Stomach (tissue), 4 donors: ENCODE measurements around the gene DNASE2.

ENCODE experiments used
- POLR2A ChIP-seq, 4 donors: fragments of 450-650 bp; IDR thresholded peaks; one replicate each; pipeline ENCODE4 v1.6.1; 2016; ENCODE audit warnings: antibody characterized with exemption in 4 of 4, control low read depth in 2 of 4, mild to moderate bottlenecking in 1 of 4, moderate library complexity in 1 of 4
- TF ChIP-seq, protein P1 (sequence below), 7 experiments: fragments of 450-650 bp in 4 of 7; fragments of 200-600 bp in 3 of 7; sonication (generic) in 3 of 7; IDR thresholded peaks; one replicate each; pipeline ENCODE4 v1.5.1; 2016 to 2019; ENCODE audit warnings: antibody characterized with exemption in 7 of 7, control low read depth in 2 of 7, mild to moderate bottlenecking in 1 of 7

DNA sequence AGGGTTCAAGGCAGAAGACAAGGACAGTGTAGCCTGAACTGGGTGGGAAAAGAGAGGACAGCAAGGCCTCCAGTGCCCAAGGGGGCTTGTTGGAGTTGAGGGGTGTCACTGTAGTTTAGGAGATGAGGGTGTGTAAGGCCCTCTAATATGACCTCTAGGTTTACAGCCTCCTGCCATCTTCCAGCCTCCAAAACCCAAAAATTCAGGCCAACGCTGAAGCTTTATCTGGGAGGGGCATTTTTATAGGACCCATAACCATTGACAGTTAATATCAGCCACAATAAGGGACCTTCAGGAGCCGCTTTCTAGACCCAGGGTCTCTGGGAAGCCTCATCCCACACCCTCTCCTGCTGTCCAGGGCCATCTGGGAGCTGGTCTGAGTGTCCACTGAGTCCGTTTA is 3.0 kb upstream of the DNASE2 start:
- TF ChIP-seq POLR2A (IDR thresholded peaks at IDR 0.05), result no peak
- TF ChIP-seq, protein P1, sequence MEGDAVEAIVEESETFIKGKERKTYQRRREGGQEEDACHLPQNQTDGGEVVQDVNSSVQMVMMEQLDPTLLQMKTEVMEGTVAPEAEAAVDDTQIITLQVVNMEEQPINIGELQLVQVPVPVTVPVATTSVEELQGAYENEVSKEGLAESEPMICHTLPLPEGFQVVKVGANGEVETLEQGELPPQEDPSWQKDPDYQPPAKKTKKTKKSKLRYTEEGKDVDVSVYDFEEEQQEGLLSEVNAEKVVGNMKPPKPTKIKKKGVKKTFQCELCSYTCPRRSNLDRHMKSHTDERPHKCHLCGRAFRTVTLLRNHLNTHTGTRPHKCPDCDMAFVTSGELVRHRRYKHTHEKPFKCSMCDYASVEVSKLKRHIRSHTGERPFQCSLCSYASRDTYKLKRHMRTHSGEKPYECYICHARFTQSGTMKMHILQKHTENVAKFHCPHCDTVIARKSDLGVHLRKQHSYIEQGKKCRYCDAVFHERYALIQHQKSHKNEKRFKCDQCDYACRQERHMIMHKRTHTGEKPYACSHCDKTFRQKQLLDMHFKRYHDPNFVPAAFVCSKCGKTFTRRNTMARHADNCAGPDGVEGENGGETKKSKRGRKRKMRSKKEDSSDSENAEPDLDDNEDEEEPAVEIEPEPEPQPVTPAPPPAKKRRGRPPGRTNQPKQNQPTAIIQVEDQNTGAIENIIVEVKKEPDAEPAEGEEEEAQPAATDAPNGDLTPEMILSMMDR (IDR thresholded peaks at IDR 0.05), result no peak
